Body of pancreas (tissue), 4 donors: Measurements from ENCODE around the gene NR3C2. TPM values are rescaled to one million over a fixed set of nuclear protein-coding genes. Genes with fewer than 3 reads are reported as not detected.

Experiments
- ATAC-seq: fragments of 150-250 bp; one replicate; pipeline ENCODE4 v1.9.1; 2016
- DNase-seq, 4 donors: peaks; one replicate each; pipeline ENCODE4 v3.0.0-alpha.2; 2019
- H3K27ac ChIP-seq, 4 donors: fragments of 200-600 bp; sonication (generic); 1 replicate in 3 of 4; 2 replicates in 1 of 4; pipeline versions ENCODE4 v1.5.1 to v1.6.1; 2016 to 2019; ENCODE audit warnings: mild to moderate bottlenecking in 1 of 4, mixed read lengths in 1 of 4, moderate library complexity in 1 of 4
- H3K27me3 ChIP-seq, 2 donors: fragments of 200-600 bp; sonication (generic); one replicate each; pipeline ENCODE4 v1.6.0; 2016; ENCODE audit warnings: mild to moderate bottlenecking in 1 of 2
- H3K36me3 ChIP-seq, 2 donors: fragments of 200-600 bp; sonication (generic); replicated peaks in 1 of 2; 2 replicates each; pipeline ENCODE4 v1.5.1; 2016; ENCODE audit warnings: low read depth in 2 of 2; ENCODE audit not compliant: insufficient read depth in 1 of 2
- H3K4me1 ChIP-seq: fragments of 200-600 bp; sonication (generic); one replicate; pipeline ENCODE4 v1.6.0; 2016
- H3K4me3 ChIP-seq, 2 donors: fragments of 200-600 bp; sonication (generic); 1 replicate in 1 of 2; 2 replicates in 1 of 2; pipeline ENCODE4 v1.5.1; 2016 to 2019
- H3K9me3 ChIP-seq, 3 donors: fragments of 200-600 bp; sonication (generic); 1 replicate in 2 of 3; 2 replicates in 1 of 3; pipeline ENCODE4 v1.5.1; 2016
- POLR2A ChIP-seq, 3 donors: fragments of 450-650 bp; IDR thresholded peaks; one replicate each; pipeline ENCODE4 v1.6.1; 2016; ENCODE audit warnings: antibody characterized with exemption in 3 of 3, mild to moderate bottlenecking in 2 of 3
- WGBS, 2 donors: methylation state at CpG; one replicate each; pipeline ENCODE4 v1.1.5; 2017; 5-methylcytosine and 5-hydroxymethylcytosine counted together
- intact Hi-C: fragments of 100-400 bp; cut with DNase I; formaldehyde crosslinking; loops from one replicate; pipeline ENCODE4 v1.15.1; 2023
- total RNA-seq, 2 donors: library from RNA; depleted of rRNA; stranded (reverse); fragments of >200 nt; gene quantifications; one replicate each; pipeline ENCODE4 v1.1.0, GENCODE V29; 2016
- TF ChIP-seq, protein P1 (sequence below), 7 experiments: fragments of 450-650 bp in 4 of 7; fragments of 200-600 bp in 3 of 7; sonication (generic) in 3 of 7; IDR thresholded peaks; one replicate each; pipeline ENCODE4 v1.5.1; 2016 to 2019; ENCODE audit warnings: antibody characterized with exemption in 7 of 7

The NR3C2 gene
- total RNA-seq, 2 donors from 2014 or later = 14.8 to 18.8 TPM

DNA sequence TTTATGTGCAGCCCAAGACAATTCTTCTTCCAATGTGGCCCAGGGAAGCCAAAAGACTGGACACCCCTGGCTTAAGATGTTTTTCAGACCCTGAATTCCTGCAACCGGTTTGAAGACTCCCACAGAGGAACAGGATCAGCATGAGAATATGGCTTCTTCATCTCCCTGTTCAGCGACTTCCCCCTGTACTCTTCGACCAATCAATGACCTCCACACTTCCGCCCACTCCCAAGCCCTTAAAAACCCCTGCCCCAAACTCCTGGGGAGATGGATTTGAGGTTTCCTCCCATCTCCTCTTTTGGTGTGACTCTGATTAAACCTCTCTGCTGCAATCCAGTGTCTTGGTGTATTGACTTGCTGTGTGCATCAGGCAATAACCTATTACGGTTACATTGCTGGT lies 344.4 kb downstream of the NR3C2 start:
- no peak overlapping the region for H3K4me3 ChIP-seq
- H3K27me3 ChIP-seq = no peaks in the 10 kb centered on the region
- ATAC-seq = no peak
- DNase-seq = no peak
- no peak overlapping the region for H3K27ac ChIP-seq
- TF ChIP-seq, protein P1, sequence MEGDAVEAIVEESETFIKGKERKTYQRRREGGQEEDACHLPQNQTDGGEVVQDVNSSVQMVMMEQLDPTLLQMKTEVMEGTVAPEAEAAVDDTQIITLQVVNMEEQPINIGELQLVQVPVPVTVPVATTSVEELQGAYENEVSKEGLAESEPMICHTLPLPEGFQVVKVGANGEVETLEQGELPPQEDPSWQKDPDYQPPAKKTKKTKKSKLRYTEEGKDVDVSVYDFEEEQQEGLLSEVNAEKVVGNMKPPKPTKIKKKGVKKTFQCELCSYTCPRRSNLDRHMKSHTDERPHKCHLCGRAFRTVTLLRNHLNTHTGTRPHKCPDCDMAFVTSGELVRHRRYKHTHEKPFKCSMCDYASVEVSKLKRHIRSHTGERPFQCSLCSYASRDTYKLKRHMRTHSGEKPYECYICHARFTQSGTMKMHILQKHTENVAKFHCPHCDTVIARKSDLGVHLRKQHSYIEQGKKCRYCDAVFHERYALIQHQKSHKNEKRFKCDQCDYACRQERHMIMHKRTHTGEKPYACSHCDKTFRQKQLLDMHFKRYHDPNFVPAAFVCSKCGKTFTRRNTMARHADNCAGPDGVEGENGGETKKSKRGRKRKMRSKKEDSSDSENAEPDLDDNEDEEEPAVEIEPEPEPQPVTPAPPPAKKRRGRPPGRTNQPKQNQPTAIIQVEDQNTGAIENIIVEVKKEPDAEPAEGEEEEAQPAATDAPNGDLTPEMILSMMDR (IDR thresholded peaks at IDR 0.05) = no peak
- TF ChIP-seq POLR2A (IDR thresholded peaks at IDR 0.05) = no peak
- H3K36me3 ChIP-seq = no peaks in the 10 kb centered on the region
- H3K9me3 ChIP-seq = no peaks in the 10 kb centered on the region
- WGBS, 2 donors = 97% methylated on average over 5 of the region's 5 CpGs
- intact Hi-C loops = no loop called here
- no peaks in the 10 kb centered on the region for H3K4me1 ChIP-seq

DNA sequence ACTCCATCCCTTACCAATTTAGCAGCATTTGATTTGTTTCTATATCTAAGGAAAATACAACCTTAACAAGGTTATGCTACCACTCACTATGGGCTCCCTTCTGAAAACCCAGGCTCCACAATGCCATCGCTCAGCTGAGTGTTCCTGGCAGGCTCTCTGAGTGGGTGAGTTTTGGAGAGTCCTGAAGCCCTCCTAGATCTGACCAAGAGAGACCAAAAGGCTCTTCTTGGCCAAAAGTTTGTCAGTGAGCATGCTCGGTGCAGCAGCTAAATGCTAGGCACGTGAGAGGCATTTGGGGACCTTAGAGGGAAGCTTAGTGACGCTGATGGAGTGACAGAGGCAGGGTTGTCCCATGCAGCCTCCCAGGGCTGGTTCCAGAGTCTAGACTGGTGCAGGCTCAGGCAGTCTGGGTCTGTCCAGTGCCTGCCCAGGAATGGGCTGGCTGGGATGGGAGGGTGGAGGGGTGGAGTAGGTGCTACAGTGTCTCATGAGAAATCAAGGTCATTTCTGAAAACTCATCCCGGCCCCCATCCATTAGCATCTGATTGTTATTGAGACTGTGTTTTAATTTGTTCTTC lies 346.8 kb downstream of the NR3C2 start:
- no peak overlapping the region for H3K27ac ChIP-seq
- ATAC-seq = no peak
- H3K4me3 ChIP-seq = no peak overlapping the region
- H3K9me3 ChIP-seq = no peaks in the 10 kb centered on the region
- no peaks in the 10 kb centered on the region for H3K27me3 ChIP-seq
- TF ChIP-seq POLR2A (IDR thresholded peaks at IDR 0.05) = no peak
- TF ChIP-seq, protein P1 (IDR thresholded peaks at IDR 0.05) = no peak
- WGBS, 2 donors = 95 to 99% methylated on average over 5 of the region's 5 CpGs
- intact Hi-C loops = no loop called here
- no peaks in the 10 kb centered on the region for H3K36me3 ChIP-seq
- no peaks in the 10 kb centered on the region for H3K4me1 ChIP-seq
- DNase-seq = no peak

DNA sequence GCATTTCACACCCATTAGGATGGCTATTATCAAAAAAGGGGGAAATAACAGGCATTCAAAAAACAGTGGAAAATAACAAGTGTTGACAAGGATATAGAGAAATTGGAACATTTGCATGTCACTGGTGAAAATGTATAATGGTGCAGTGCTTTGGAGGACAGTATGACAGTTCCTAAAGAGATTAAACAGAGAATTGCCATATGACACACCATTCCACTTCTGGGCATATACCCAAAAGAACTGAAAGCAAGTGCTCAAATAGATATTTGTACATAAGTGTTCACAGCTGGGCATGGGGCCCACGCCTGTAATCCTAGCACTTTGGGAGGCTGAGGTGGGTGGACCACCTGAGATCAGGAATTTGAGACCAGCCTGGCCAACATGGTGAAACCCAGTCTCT lies 348.1 kb downstream of the NR3C2 start:
- intact Hi-C loops = no loop called here
- Histone ChIP-seq H3K27me3 (no peaks in the 10 kb centered on the region), H3K27ac (no peak overlapping the region), H3K4me3 (no peak overlapping the region), H3K36me3 (no peaks in the 10 kb centered on the region), H3K9me3 (no peaks in the 10 kb centered on the region), H3K4me1 (no peaks in the 10 kb centered on the region)
- no peak for ATAC-seq
- TF ChIP-seq POLR2A (IDR thresholded peaks at IDR 0.05) = no peak
- TF ChIP-seq, protein P1 (IDR thresholded peaks at IDR 0.05) = no peak
- whole genome bisulfite sequencing, 2 donors = 83 to 90% methylated on average over 1 of the region's 1 CpG
- no peak for DNase-seq

DNA sequence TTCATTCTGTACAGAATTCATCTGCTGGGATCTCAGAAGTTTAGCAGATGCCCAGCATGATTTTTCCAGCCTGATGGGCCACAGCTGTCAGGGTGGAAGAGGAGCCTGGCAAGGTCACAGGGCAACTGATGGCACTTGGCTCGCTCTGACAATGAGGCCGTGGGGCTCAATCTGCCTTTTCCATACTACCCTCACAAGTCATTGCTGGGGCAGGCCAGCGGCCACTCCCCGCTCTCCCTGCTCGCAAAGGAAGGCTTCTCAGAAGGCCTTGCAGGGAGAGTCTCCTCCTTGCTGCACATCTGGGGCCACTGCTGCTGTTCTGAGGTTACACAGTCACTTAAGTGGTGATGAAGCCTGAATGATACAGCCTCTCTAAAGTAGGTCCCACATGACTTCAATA lies 349.1 kb downstream of the NR3C2 start:
- Histone ChIP-seq H3K36me3 (no peaks in the 10 kb centered on the region), H3K27ac (no peak overlapping the region), H3K4me1 (no peaks in the 10 kb centered on the region), H3K27me3 (no peaks in the 10 kb centered on the region), H3K9me3 (no peaks in the 10 kb centered on the region), H3K4me3 (no peak overlapping the region)
- intact Hi-C loops = no loop called here
- 98% methylated on average over 5 of the region's 5 CpGs; no CpG with 5 or more reads in 1 of the 2 donors for WGBS, 2 donors
- ATAC-seq (no peak), DNase-seq (no peak)
- TF ChIP-seq, protein P1 (IDR thresholded peaks at IDR 0.05) = no peak
- no peak for TF ChIP-seq POLR2A (IDR thresholded peaks at IDR 0.05)

DNA sequence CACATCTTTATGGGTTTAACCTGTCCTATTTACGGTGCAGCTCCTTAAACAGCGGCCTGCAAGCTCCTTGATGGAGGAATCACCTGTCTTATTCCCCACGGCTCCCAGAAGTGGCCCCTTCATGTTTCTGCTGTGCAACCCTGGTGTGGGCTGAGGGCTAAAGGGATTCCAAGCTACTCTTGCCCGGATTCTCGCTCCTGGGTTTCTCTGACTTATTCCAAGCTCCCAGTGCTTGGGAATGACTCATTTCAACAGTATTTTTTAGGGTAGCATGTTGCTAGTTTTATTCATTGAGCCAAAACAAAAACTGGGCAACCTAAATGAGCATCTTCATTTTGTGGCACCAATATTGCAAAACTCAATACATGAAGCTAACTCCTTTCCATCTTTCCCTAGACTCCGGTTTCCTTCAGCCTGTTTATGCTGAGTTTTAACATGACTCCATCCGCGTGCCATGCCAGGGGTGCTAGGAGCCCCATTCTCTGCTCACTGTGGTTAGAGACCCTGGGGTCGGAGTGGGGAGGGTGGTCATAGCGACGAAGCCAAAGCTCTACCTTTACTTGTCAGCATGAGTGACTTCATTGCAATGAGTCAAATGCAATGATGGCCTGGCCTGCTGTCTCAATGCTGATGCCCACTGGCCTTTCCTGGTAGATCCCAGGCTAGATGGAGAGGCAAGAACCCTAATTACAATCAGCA lies 349.7 kb downstream of the NR3C2 start:
- no peaks in the 10 kb centered on the region for H3K27me3 ChIP-seq
- intact Hi-C loops = no loop called here
- ATAC-seq = no peak
- DNase-seq = no peak
- WGBS, 2 donors = 95% methylated on average over 11 of the region's 11 CpGs
- no peak for TF ChIP-seq POLR2A (IDR thresholded peaks at IDR 0.05)
- TF ChIP-seq, protein P1 (IDR thresholded peaks at IDR 0.05) = no peak
- no peaks in the 10 kb centered on the region for H3K36me3 ChIP-seq
- no peak overlapping the region for H3K4me3 ChIP-seq
- H3K27ac ChIP-seq = no peak overlapping the region
- no peaks in the 10 kb centered on the region for H3K9me3 ChIP-seq
- H3K4me1 ChIP-seq = no peaks in the 10 kb centered on the region
